DMS79 treated with DMSO at 0.1 percent for 48 hours (cell line): ENCODE results near the gene GPT2.
"Not testable (repeated sequence)": the region's sequence is repeated elsewhere in the genome, so short reads cannot be mapped to it uniquely, and the experiment has no call there.

Experiments
- DNase-seq: peaks from one replicate; lab custom pipeline; 2025; lab: John Stamatoyannopoulos, UW

GPT2 gene

GRCh38 chr16:46866286-46866685, 17.9 kb upstream of the GPT2 start:
- DNase-seq, result no peak

DNA sequence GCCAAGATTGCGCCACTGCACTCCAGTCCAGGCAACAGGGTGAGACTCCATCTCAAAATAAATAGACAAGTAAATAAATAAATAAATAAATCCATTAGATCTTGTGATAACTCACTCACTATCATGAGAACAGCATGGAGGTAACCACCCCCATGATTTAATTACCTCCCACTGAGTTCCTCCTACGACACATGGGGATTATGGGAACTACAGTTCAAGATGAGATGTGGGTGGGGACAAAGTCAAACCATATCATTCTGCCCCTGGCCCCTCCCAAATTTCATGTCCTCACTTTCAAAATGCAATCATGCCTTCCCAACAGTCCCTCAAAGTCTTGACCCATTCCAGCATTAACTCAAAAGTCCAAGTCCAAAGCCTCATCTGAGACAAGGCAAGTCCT, 16.7 kb upstream of the GPT2 start:
- DNase-seq, result not testable (repeated sequence)

- DNase-seq, result not testable (repeated sequence)
Measured at GRCh38 chr16:46868891-46869290, 15.3 kb upstream of the GPT2 start.

DNA sequence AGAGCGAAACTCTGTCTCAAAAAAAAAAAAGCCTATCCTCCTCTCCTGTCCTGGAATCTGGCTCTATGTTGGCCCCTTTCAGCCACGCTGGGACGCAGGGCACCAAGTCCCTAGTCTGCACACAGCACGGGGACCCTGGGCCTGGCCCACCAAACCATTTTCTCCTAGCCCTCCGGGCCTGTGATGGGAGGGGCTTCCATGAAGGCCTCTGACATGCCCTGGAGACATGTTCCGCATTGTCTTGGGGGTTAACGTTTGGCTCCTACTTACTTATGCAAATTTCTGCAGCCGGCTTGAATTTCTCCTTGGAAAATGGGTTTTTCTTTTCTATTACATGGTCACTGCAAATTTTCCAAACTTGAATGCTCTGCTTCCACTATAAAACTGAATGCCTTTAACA, 12.6 kb upstream of the GPT2 start:
- no peak for DNase-seq

DNA sequence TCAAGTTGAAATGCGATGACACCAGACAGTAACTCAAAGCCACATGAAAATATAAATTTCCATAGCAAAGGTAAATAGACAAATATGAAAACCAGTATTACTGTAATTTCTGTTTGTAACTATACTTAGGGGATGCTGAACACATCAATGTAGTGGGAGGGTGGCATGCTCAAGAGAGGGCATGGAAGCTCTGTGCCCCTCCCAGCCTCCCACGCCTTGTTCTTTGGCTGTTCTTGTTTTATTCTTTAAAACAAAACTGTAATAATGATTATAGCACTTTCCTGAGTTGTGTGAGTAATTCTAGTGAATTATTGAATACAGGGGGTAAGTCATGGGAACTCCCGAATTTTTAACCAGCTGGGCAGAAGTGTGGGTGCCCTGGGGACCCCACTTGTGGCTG, 11.0 kb upstream of the GPT2 start:
- DNase-seq, result no peak

DNA sequence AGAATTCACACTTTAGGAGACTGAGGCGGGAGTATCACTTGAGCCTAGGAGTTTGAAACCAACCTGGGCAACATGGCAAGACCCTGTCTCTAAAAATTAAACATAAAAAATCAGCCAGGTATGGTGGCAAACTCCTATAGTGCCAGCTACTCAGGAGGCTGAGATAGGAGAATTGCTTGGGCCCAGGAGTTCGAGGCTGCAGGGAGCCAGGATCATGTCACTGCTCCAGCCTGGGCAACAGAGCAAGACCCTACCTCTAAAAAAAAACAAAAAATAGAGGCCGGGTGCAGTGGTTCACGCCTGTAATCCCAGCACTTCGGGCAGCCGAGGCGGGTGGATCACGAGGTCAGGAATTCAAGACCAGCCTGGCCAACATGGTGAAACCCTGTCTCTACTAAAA, 8.9 kb upstream of the GPT2 start:
- no peak for DNase-seq

- DNase-seq, result no peak
Measured at GRCh38 chr16:46882304-46882939, 1.7 kb upstream of the GPT2 start.

- no peak for DNase-seq
Measured at GRCh38 chr16:46882940-46883307, 1.2 kb upstream of the GPT2 start.

DNA sequence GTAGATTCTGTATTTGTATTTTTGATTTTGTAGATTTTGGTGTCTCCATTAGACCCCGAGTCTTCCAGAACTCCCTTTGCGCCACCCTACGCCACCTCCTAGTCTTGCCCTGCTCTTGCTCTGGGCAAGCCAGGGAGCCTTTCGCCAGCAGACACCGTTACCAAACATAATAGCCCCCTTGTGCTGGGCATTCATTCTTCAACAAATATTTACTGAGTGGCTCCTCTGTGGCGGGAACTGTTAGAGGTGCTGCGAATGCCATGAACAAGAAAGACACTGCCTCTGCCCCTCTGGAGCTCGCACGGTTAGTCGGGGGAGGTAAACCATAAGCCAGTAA, 841 bp upstream of the GPT2 start:
- DNase-seq, result peak; percentile 52

DNA sequence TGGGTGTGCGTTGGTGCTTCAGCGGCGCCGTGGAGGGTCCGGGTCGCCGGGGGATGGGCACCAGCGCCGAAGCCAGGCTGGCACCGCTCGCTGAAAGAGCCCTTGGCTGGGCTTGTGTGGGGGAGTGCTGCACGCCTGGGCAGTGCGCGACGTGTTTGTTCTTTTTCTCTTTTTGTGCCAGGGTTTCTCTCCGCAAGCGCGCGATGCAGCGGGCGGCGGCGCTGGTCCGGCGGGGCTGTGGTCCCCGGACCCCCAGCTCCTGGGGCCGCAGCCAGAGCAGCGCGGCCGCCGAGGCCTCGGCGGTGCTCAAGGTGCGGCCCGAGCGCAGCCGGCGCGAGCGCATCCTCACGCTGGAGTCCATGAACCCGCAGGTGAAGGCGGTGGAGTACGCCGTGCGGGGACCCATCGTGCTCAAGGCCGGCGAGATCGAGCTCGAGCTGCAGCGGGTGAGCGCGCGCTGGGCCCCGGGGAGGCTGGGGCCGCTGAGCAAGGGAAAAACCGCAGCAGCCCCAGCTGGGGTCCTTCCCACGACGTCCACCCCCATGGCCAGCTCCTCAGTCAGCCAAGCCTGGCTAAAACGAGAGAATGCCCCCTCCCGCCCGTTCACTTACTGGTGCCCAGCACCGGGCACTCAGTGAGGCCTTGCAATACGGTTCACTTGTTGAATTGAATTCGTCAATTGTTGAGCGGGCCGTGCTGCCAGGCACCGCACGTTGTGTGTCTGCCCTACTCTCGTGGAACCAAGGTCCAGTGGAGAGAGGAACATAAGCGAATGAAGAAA, 541 bp downstream of the GPT2 start:
- DNase-seq, result no peak

GRCh38 chr16:46885960-46886763, 2.0 kb downstream of the GPT2 start:
- DNase-seq, result no peak

GRCh38 chr16:46886764-46887523, 2.8 kb downstream of the GPT2 start:
- DNase-seq, result no peak

GRCh38 chr16:46887524-46887854, 3.3 kb downstream of the GPT2 start:
- no peak for DNase-seq

DNA sequence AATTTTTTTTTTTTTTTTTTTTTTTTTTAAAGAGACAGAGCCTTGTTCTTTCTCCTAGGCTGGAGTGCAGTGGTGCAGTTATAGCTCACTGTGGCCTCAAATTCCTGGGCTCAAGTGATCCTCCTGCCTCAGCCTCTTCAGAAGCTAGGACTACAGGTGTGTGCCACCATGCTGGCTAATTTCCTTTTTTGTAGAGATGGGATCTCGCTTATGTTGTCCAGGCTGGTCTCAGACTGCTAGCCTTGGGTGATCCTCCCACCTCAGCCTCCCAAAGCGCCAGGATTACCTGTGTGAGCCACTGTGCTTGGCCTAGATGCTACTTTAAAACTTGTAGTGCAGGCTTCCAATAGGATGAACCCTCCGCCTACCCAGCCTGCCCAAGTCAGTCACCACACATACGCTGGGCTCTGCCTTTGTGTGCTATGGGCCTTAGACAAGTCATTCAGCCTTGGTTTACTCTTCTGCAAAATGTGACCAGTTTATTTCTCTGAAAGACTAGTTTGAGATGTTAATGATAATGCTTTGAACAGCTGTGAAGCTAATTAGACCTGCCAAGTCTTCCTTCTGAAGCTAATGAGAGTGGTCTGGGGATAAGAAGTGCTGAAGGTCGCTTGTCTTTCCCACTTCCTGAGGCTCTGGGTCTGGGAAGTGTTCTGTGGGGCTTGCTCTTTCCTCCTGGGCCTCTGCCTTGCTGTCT, 5.2 kb downstream of the GPT2 start:
- no peak for DNase-seq

DNA sequence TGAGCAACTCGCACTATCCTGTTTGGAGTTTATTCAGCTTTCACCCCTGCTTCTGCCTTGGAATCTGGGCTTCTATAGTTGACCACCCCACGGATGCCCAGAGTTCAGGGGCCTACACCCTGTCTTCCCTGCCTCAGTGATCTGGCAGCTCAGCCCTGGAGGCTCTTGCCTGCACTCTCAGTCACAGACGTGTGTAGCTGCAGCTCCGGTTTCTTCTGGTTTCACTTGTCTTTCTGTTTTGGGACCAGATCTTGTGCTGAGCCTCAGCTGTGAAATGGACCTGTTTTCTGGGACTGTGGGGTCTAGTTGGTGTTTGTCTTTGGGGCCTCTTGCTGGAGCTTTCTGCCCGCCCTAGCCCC, 5.8 kb downstream of the GPT2 start:
- DNase-seq, result no peak

- no peak for DNase-seq
Measured at GRCh38 chr16:46891910-46892309, 7.7 kb downstream of the GPT2 start.

- no peak for DNase-seq
Measured at GRCh38 chr16:46894036-46894672, 10.0 kb downstream of the GPT2 start.

DNA sequence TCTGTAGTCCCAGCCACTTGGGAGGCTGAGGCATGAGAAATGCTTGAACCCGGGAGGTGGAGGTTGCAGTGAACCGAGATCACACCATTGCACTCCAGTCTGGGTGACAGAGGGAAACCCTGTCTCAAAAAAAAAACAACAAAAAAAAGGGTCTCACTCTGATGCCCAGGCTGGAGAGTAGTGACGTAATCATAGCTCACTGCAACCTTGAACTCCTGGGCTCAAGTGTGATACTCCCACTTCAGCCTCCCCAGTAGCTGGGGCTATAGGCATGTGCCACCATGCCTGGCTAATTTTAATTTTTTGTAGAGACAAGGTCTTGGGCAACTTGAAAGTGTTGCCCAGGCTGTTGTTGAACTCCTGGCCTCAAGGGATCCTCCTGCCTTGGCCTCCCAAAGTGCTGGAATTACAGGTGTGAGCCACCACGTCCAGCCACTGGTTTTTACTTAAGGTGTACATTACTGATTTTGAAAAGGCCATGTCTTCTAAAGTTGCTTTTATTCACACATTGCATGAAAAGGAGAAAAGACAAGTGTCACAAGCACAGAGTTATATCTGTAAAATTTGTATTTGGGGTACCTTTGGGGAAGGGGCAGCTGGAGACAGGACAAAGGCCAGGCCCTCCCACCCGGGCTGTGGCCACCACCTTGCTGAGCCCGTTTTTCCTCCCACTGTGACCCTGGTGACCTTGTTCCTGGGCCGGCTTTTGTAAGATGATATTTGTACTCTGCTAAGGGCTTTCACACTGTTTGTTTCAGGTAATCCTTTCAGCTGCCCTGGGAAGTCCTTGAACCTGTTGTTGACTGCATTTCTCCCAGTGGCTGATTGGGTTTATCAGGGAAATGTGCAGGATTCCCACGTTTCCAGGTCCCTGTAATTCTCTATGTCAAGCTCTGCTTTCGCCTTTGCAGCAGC, 11.5 kb downstream of the GPT2 start:
- DNase-seq, result no peak

DNA sequence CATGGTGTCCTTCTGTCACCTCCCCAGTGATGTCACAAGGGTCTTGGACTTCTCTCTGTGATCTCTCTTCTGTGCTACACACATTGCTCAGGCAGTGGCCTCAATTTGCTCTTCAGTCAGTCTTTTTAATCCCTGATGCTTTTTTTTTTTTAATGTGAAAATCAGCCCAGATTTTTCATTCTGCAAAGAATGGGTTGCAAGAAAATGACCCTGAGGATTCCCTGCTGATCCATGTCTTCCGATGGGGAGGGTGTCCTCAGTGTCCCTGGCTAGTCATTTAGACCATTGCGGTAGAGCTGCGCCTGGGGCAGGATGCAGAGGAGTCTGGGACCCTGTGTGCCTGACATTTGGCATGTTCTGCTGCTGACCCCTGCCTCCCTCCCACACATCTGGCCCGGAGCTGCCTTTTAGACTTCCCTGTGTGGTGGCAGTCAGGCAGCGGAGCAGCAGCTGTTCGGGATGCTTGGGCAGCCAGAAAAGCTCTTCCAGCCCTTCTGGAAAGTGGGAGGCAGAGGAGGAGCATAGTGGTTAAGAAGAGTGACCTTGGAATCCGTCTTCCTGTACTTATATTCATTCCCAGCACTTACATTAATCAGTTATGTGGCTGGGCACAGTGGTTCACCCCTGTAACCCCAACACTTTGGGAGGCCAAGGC, 12.3 kb downstream of the GPT2 start:
- no peak for DNase-seq

- no peak for DNase-seq
Measured at GRCh38 chr16:46897471-46897870, 13.3 kb downstream of the GPT2 start.
